ENCODE data around the gene GPC1. TPM values are rescaled to one million over a fixed set of nuclear protein-coding genes. Genes with fewer than 3 reads are reported as not detected.
"Not testable (repeated sequence)": the region's sequence is repeated elsewhere in the genome, so short reads cannot be mapped to it uniquely, and the experiment has no call there.

Gene GPC1
- total RNA-seq, 1 donor from 2014 or later: 27.2 TPM

DNA sequence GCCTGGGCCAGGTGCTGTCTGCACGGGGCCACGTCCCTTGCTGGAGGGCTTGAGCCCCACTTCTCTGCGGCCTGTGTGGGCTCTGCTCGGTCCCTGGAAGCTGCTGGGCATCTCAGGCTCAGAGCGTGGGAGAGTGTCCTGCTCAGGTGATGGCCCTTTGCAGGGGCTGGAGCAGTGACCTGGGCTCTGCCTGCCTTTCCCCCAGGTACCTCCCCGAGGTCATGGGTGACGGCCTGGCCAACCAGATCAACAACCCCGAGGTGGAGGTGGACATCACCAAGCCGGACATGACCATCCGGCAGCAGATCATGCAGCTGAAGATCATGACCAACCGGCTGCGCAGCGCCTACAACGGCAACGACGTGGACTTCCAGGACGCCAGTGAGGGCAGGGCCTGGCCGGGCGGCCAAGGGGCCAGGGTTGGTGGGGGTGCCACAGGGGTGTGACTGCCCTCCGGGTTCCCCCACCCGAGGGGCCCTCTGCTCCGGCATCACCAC, 29.9 kb downstream of the GPC1 start:
- no peak for DNase-seq (ENCODE audit: low read depth, low spot score)

- no peak for DNase-seq (ENCODE audit: low read depth, low spot score)
Observed at GRCh38 chr2:240465765-240466578, 30.5 kb downstream of the GPC1 start.

DNA sequence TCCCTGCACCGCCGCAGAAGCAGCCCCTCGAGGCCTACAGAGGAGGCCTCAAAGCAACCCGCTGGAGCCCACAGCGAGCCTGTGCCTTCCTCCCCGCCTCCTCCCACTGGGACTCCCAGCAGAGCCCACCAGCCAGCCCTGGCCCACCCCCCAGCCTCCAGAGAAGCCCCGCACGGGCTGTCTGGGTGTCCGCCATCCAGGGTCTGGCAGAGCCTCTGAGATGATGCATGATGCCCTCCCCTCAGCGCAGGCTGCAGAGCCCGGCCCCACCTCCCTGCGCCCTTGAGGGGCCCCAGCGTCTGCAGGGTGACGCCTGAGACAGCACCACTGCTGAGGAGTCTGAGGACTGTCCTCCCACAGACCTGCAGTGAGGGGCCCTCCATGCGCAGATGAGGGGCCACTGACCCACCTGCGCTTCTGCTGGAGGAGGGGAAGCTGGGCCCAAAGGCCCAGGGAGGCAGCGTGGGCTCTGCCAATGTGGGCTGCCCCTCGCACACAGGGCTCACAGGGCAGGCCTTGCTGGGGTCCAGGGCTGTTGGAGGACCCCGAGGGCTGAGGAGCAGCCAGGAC, 31.2 kb downstream of the GPC1 start:
- DNase-seq (ENCODE audit: low read depth, low spot score): no peak

- DNase-seq (ENCODE audit: low read depth, low spot score): no peak
Observed at GRCh38 chr2:240467149-240467642, 31.7 kb downstream of the GPC1 start.

- DNase-seq (ENCODE audit: low read depth, low spot score): no peak
Observed at GRCh38 chr2:240467659-240468302, 32.3 kb downstream of the GPC1 start.

DNA sequence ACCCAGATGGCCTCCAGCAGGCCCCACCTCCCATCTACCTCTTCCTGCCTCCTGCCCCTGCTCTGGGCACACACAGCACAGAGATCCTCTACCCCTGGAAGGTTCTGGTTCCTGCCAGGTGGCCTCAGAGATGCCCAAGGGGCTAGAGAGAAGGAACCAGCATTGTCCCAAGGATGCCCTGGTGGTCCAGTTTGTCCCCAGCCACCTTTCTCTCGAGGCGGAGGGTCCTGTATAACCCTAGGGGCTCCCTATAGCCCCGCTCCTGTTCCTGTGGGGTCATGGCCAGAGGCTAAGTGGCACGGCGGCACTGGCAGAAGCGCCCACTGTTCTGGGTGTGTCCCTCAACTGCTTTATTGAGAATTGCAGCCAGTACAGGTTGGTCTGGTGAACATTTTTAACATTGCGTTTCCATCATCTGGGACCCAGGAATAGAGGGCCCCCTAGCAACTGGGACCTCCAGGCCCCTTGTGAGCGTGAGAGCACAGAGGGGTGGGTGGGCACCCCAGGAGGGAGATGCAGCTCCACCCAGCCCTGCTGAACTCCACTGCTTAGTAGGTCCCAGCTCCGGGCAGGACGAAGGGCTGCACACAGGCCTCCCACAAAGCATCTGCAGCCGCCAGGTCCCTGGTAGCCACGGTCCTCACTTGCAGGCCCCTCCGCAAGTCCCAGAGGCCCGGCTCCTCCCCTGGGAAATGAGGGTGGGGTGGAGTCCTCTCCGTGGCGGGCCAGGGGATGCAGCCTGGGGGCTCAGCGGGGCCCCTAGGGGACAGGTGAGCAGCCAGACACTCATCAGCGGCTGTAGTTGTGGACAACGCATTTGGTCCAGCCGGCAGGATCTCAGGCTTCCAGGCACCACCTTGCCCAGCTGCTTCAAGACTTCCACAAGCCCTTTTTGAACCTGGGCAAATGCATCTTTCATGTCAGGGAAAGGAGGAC, 33.1 kb downstream of the GPC1 start:
- no peak for DNase-seq (ENCODE audit: low read depth, low spot score)

GRCh38 chr2:240469239-240469636, 33.8 kb downstream of the GPC1 start:
- DNase-seq (ENCODE audit: low read depth, low spot score): no peak

DNA sequence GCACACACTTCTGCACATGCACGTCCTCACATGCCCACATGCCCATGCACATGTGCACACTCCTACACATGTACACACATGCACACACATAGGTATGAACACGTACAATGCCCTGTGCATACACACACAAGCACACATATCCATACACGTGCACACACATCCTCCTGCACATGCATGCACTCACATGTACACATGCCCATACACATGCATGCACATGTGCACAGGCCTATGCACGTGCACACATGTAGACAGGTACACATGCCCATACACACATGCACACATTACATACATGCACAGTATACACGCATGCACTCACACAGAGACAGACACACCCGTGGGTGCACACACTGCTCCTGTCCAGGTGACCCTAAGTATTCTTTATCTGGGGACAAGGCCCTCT, 34.3 kb downstream of the GPC1 start:
- no peak for DNase-seq (ENCODE audit: low read depth, low spot score)

DNA sequence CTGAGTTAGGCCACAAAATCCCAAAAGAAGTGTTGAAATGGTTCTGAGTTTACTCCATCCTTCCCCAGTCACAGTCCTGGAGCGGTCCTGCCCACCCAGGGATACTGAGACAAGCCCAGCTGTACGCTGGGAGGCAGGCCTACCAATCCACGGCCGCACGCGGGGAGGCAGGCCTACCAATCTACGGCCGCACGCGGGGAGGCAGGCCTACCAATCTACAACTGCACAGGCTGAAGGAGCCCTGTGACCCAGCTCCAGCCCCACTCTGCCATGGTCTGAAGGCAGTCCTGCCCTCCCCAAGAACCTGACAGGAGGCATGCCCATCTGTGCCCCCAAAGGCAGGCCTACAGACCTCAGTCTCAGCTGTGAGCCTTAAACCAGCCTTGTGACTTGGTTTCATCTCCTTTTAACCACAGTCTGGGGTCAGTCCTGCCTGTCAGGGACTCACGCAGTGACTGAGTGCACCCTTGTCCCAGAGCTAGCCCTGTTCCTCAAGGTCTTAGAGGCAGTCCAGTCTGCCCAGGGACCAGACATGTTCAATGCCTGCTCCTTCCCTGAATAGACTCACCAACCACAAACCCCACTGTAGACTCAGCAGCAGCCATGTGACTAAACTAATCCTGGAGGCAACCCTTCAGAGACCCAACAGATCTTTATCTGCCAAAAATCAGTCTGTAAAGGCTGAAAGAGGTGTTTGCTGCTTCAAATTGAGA, 36.8 kb downstream of the GPC1 start:
- DNase-seq (ENCODE audit: low read depth, low spot score): no peak

GRCh38 chr2:240473211-240473610, 37.7 kb downstream of the GPC1 start:
- no peak for DNase-seq (ENCODE audit: low read depth, low spot score)

DNA sequence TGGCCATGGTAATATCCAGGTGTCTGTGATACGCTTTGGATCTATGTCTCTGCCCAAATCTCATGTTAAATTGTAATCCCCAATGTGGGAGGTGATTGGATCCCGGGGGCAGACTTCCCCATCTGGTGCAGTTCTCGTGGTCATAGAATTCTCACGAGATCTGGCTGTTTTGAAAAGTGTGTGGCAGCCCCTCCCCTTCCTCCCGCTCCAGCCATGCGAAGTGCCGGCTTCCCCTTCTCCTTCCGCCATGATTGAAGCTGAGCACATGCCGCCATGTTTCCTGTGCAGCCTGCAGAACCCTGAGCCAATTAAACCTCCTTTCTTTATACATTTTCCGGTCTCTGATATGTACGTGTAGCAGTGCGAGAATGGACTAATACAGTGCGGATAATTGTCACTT, 42.5 kb downstream of the GPC1 start:
- no peak for DNase-seq (ENCODE audit: low read depth, low spot score)

DNA sequence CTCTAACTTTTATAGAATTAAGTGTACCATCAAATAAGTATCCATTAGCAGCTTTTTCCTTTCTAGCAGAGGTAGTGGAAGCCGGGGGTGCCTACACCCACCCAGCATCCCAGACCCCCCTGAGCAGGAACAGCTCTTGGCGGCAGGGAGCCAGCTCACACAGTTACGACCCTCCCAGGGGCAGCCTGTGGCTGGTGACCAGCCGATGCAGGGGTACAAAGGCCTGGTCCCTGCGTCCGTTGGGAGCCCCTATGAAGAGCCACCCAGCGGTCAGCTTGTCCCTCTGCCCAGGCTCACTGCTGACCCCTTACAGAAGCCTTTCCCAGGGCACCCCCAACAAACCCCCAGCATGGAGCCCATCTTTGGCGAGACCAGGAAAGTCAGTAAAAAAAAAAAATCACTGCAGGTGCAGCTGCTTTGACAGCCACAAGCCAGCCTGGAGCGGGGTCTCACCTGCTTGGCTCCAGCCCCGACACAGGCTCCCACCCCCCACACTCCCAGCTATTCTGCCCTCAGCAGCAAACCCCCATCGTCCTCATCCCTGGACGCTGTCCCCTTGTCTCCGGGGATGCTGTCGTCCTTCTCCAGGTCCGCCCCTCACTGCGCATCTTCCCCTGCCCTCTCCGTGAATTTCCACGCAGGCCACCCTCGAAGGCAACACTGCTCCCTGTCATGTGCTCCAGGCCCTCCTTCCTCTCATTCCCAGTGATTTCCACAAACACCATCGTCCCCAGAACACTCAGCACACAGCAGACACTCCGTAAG, 43.1 kb downstream of the GPC1 start:
- DNase-seq (ENCODE audit: low read depth, low spot score): no peak

DNA sequence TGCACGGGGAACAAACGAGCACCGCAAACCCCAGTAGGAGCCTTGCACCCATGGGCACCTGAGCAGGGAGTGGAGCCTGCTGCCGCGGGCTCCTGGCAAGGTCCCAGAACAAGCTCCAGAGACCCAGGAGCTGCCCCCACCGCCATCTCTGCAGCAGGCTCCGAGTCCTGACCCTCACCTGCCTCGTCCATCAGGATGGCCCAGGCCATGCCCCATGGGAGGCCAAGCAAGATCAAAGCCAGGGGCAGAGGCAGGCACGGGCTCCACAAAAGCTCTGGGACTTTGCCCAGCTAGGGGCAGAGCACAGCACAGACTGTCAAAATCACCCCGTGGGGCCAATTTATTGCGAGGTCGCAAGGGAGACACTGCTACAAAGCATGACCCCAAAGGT, 43.6 kb downstream of the GPC1 start:
- no peak for DNase-seq (ENCODE audit: low read depth, low spot score)

DNA sequence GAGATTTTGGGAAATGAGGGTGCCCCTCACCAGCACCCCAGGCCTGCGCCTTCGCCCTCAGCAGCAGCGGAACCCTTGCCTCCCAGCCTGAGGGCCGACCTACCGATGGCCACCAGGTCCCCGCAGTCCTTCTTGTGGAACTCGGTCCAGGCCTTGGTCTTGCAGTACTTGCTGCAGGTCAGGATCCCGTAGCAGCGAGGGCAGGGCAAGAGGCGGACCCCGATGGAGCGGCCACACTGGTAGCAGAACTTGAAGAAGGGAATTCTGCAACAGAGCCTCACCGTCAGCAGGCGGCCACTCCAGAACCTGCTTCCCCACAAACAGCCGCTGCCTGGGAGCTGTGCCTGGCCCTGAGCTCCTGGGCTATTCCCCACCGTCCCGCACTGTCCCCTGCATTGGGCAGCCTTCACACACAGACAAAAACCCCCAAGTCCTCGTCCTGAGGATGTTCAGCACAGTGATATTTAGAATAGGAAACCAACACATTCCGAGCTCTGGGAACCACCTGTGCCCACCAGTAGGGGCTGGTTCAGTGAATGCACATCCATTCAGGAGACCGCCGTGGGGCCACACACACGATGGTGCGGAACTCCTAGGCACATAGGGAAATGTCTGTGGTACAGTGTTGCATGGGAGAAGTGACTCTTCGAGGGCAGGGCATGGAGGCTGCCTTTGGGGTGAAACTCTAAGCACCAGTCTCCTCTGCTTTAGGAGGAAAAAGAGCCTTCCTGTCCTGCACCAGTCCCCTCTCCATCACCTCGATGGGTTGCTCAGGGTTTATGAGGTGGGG, 45.6 kb downstream of the GPC1 start:
- DNase-seq (ENCODE audit: low read depth, low spot score): no peak

DNA sequence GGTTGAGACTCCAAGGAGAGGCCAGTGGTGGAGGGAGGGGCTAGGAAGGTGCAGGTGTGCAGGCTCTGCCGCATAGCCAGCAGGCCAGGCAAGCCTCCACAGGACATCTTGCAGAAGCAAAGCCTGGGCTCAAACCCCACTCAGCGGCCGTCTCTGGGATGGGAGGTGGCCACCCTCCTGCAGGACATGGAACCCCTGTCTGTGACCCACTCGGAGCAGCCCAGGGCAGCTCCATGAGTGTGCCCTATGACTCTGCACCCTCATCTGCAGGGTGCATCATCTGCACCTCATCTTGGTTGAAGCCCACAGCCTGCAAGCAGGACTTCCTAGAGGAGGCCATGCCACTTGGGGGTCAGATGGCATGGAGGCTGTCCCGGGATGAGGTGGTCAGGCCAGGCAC, 46.3 kb downstream of the GPC1 start:
- DNase-seq (ENCODE audit: low read depth, low spot score): no peak

GRCh38 chr2:240482141-240482540, 46.7 kb downstream of the GPC1 start:
- no peak for DNase-seq (ENCODE audit: low read depth, low spot score)

DNA sequence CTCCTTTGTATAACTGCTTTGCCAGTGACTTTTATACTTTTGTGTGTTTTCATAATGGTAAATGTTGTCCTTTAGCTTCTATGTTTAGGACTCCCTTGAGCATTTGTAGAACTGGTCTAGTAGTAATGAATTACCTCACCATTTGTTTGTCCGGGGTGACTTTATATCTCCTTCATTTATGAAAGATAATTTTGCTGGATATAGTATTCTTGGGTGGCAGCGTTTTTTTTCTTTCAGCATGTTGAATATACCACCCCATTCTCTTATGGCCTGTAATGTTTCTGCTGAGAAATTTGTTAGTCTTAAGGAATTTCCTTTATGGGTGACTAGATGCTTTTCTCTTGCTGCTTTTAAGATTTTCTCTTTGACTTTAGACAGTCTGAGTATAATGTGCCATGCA, 56.0 kb downstream of the GPC1 start:
- no peak for DNase-seq (ENCODE audit: low read depth, low spot score)

DNA sequence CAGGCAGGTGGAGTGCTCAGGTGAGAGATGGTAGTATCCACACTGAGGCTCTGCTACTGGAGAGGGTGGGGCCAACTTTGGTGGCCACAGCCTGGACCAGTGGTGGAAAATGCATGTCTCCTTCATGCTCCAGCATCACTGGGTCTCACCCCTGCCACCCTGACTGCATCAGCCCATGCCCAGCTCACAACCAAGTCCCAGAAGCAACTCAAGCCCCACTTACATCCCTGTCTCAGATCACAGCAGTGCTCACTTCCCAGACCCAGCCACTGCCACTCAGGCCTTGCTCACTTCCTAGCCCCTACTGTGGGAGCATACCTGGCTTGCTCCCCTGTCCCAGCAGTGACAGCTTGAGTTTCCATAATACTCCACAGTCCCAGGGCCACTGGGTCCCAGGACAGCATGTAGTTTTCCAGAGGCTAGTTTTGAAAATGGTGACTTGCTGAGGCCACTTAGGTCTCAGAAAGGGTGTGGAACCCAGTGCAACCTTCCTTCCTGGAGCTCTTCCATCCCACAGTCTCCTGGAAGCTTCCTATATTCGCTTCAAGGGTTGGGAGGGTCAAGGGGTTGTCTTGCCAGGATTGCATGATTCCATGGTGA, 58.8 kb downstream of the GPC1 start:
- no peak for DNase-seq (ENCODE audit: low read depth, low spot score)

GRCh38 chr2:240494942-240495341, 59.5 kb downstream of the GPC1 start:
- not testable (repeated sequence) for DNase-seq (ENCODE audit: low read depth, low spot score)

All from pulmonary artery endothelial cell (primary cell).